ENCODE results near the gene ODAD4. TPM values are rescaled to one million over a fixed set of nuclear protein-coding genes. Genes with fewer than 3 reads are reported as not detected.

ODAD4 gene
- total RNA-seq, 1 experiment from 2014 or later: 0.69 TPM

GRCh38 chr17:41957869-41958439 lies 27.5 kb downstream of the ODAD4 start:
- Histone ChIP-seq H3K9me3 (ENCODE audit: control insufficient read depth, insufficient read depth, low read depth, low read length) (no peaks in the 10 kb centered on the region), H3K27ac (ENCODE audit: low read length) (no peak overlapping the region), H3K4me3 (ENCODE audit: low read depth in 2 of 2, low read length in 2 of 2) (no peak overlapping the region), H3K36me3 (ENCODE audit: control insufficient read depth, insufficient read depth, low read length) (no peaks in the 10 kb centered on the region), H3K4me1 (ENCODE audit: control insufficient read depth, insufficient read depth, low read length) (peaks cover 3% of the 10 kb centered on the region), H3K27me3 (ENCODE audit: control insufficient read depth, insufficient read depth, low read length) (no peaks in the 10 kb centered on the region)
- ChIA-PET POLR2A (interaction anchor here (0.5 kb wide), 1 partner anchor 40 kb away, joined by 3 read pairs; no protein-coding TSS in a partner anchor), CTCF (interaction anchor here (1.0 kb wide), 1 partner anchor 27 kb away, joined by 3 read pairs; the partner anchor contains the start of gene ODAD4)
- intact Hi-C loops (cut with micrococcal nuclease; ENCODE audit: unreplicated experiment) (no loop called here), in situ Hi-C loops (cut with HindIII; ENCODE audit: low pct_unique_long_range_greater_than_20kb, low sequenced_read_pairs) (no loop called here)
- TF ChIP-seq POLR2AphosphoS5 (IDR thresholded peaks at IDR 0.05; ENCODE audit: low read depth, low read length) (no peak), TCF7L2 (IDR thresholded peaks at IDR 0.05; ENCODE audit: low read depth, low read length) (no peak), SIN3A (IDR thresholded peaks at IDR 0.05; ENCODE audit: borderline replicate concordance, insufficient read depth, low read depth, low read length) (no peak), CTCF (IDR thresholded peaks at IDR 0.05) (no peak), REST (IDR thresholded peaks at IDR 0.05; ENCODE audit: insufficient read depth in 1 of 2, low read depth in 2 of 2, low read length in 1 of 2) (no peak)
- no TSS peak for BruUV-seq (replicated peaks)
- ATAC-seq: no peak
- no peak for DNase-seq (ENCODE audit: low read depth, low spot score)

DNA sequence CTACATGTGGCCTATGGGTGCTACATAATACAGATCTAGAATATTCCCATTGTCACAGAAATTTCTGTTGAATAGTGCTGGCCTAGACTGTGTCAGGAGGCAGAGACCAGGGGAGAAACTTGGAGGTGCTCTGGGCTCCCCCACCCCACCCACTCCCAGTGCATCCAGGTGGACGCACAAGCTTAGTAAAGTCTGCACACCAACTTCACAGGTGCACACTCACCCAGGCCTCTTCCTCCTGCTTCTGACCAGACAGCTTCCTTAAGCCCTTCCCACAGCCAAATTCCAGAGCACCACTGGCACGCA lies 28.6 kb downstream of the ODAD4 start:
- ATAC-seq (no peak; the same call in 1 of the 2 replicates), DNase-seq (ENCODE audit: low read depth, low spot score) (no peak)
- intact Hi-C loops (cut with micrococcal nuclease; ENCODE audit: unreplicated experiment): no loop called here
- no TSS peak for BruUV-seq (replicated peaks)
- H3K4me1 ChIP-seq (ENCODE audit: control insufficient read depth, insufficient read depth, low read length): peaks cover 3% of the 10 kb centered on the region
- POLR2A ChIA-PET: interaction anchor here (1.3 kb wide), 1 partner anchor 29 kb away, joined by 4 read pairs; the partner anchor contains the start of gene ODAD4
- H3K36me3 ChIP-seq (ENCODE audit: control insufficient read depth, insufficient read depth, low read length): no peaks in the 10 kb centered on the region
- no peak overlapping the region for H3K27ac ChIP-seq (ENCODE audit: low read length)
- in situ Hi-C loops (cut with HindIII; ENCODE audit: low pct_unique_long_range_greater_than_20kb, low sequenced_read_pairs): no loop called here
- no peaks in the 10 kb centered on the region for H3K27me3 ChIP-seq (ENCODE audit: control insufficient read depth, insufficient read depth, low read length)
- CTCF ChIA-PET: no interaction called here
- H3K4me3 ChIP-seq (ENCODE audit: low read depth in 2 of 2, low read length in 2 of 2): no peak overlapping the region
- TF ChIP-seq REST (IDR thresholded peaks at IDR 0.05; ENCODE audit: insufficient read depth in 1 of 2, low read depth in 2 of 2, low read length in 1 of 2) (no peak), POLR2AphosphoS5 (IDR thresholded peaks at IDR 0.05; ENCODE audit: low read depth, low read length) (no peak), TCF7L2 (IDR thresholded peaks at IDR 0.05; ENCODE audit: low read depth, low read length) (no peak), CTCF (IDR thresholded peaks at IDR 0.05) (no peak), SIN3A (IDR thresholded peaks at IDR 0.05; ENCODE audit: borderline replicate concordance, insufficient read depth, low read depth, low read length) (no peak)
- no peaks in the 10 kb centered on the region for H3K9me3 ChIP-seq (ENCODE audit: control insufficient read depth, insufficient read depth, low read depth, low read length)

Data from Panc1 (cell line).